ENCODE measurements around the gene PDE4B. TPM values are rescaled to one million over a fixed set of nuclear protein-coding genes. Genes with fewer than 3 reads are reported as not detected.

PDE4B gene
- polyA plus RNA-seq, 2 of the 4 experiments (the other 2 are of a cell fraction) = 20.2 to 56.8 TPM

DNA sequence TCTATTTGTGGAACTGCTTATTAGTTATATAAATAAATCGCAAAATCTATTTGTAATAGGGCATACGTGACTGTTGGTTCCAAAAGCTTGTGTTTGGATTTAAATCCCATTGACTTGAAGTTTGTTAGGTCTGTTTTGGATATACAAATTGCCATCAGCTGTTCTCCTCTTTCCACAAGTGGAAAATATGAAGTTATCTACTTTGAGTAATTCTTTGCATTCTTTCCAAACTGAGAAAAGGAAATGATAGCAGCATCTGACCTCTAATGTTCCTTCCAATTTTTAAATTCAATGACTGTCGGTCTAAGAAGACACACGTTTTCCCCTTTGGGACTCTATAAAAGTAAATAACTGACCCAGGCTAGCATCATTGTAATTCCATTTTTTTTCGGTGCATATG is 575.6 kb downstream of the PDE4B start:
- no peak overlapping the region for H3K27ac ChIP-seq
- DNase-seq (ENCODE audit: low read depth in 1 of 2, low spot score in 1 of 2) (no peak), ATAC-seq (no peak), FAIRE-seq (no peak)
- no peak overlapping the region for H3K4me3 ChIP-seq
- no peaks in the 10 kb centered on the region for H3K9me3 ChIP-seq
- TF ChIP-seq POLR2A (IDR thresholded peaks at IDR 0.05; ENCODE audit: low read length) = no peak
- no peak for TF ChIP-seq RARB (CRISPR knock-in tag; IDR thresholded peaks at IDR 0.05)
- TF ChIP-seq CBX2 (IDR thresholded peaks at IDR 0.05; ENCODE audit: borderline replicate concordance, low read depth) = no peak
- no peak for TF ChIP-seq FOSL2 (IDR thresholded peaks at IDR 0.05)
- no peak for TF ChIP-seq FOSL2 (CRISPR knock-in tag; IDR thresholded peaks at IDR 0.05)
- TF ChIP-seq HOXB5 (CRISPR knock-in tag; IDR thresholded peaks at IDR 0.05) = no peak
- no peak for TF ChIP-seq TFCP2L1 (CRISPR knock-in tag; IDR thresholded peaks at IDR 0.05)
- TF ChIP-seq MAZ (IDR thresholded peaks at IDR 0.05; ENCODE audit: borderline replicate concordance, low read depth, low read length) = no peak
- no peak for TF ChIP-seq CHD2 (IDR thresholded peaks at IDR 0.05; ENCODE audit: low read length, partially characterized antibody)
- TF ChIP-seq RFX5 (IDR thresholded peaks at IDR 0.05) = no peak
- TF ChIP-seq ZNF302 (CRISPR knock-in tag; IDR thresholded peaks at IDR 0.05) = no peak
- no peak for TF ChIP-seq EHMT2 (IDR thresholded peaks at IDR 0.05; ENCODE audit: low read depth)
- no peak for TF ChIP-seq KDM5A (IDR thresholded peaks at IDR 0.05)
- TF ChIP-seq, protein P1, sequence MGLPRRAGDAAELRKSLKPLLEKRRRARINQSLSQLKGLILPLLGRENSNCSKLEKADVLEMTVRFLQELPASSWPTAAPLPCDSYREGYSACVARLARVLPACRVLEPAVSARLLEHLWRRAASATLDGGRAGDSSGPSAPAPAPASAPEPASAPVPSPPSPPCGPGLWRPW (IDR thresholded peaks at IDR 0.05) = no peak
- TF ChIP-seq, protein P2, sequence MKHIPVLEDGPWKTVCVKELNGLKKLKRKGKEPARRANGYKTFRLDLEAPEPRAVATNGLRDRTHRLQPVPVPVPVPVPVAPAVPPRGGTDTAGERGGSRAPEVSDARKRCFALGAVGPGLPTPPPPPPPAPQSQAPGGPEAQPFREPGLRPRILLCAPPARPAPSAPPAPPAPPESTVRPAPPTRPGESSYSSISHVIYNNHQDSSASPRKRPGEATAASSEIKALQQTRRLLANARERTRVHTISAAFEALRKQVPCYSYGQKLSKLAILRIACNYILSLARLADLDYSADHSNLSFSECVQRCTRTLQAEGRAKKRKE (CRISPR knock-in tag; IDR thresholded peaks at IDR 0.05; ENCODE audit: low read depth) = no peak
- no peak for TF ChIP-seq HEYL (CRISPR knock-in tag; IDR thresholded peaks at IDR 0.05)
- no peak for TF ChIP-seq JUNB (IDR thresholded peaks at IDR 0.05)
- no peak for TF ChIP-seq CHD4 (IDR thresholded peaks at IDR 0.05; ENCODE audit: borderline replicate concordance)
- no peak overlapping the region for H3K4me2 ChIP-seq
- H3K4me1 ChIP-seq = 0 out of 3 replicates have a peak, but pooled peaks cover 7% of the 10 kb centered on the region
- POLR2A ChIA-PET = no interaction called here
- CTCF ChIA-PET = no interaction called here
- WGBS (ENCODE audit: missing lambda C conversion rate) = 93% methylated on average over 5 of the region's 5 CpGs

DNA sequence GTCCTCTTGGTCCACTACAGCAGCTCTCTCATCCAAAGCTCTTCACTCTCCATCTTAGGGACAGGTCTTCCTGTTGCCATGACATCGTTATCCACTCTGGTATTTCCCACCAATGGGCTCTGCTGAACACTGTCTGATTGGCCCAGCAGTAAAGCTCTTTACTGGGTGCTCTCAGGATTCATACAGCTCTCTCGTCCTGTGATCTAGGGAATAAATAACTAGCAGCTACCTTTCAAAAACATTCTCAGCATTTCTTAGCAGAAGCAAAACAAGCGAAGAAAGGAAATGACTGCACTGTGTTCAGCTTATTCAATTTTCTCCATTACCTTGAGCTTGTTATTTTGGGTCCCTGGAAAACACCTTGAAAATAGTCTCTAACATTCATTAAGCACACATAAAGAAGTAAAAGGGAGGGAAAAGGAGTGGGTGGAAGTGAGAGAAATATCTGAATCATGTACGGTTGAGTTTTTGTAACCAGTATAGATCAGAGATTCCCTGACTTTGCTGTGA is 577.8 kb downstream of the PDE4B start:
- no peak overlapping the region for H3K4me2 ChIP-seq

DNA sequence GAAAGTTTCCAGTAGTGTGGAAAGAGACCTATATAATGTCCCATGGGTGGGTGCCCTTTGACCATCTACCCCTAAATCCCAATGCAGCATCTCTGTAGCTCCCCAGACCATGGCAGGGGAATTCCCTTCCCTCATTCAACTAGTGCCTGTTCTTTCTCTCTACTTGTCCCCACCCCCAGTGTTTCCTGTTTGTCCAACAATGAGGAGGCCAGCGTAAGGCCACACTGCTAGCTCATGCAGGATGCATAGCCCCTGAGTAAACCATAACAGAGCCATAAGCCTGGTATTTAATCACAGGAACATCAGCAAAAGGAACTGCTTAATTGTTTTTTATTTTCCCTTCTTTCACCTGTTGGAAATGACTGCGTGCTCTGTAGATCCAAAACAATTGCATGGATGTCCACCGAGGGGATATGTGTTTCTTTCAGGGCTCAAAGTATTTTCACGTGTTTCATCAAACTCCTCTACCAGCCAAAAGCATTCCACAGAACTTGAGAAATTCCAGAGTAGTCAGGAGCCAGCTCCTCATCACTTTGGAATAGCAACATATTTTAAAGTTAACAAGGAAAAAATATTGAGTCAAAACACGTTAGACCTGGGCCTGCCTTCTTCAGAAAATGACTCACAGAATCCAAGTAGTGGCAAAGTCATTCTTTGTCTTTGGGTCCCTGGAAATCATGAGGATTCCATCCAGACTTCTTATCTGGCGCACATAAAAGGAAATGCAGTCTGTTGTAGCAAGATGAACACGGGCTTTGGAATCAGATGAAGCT is 578.7 kb downstream of the PDE4B start:
- ATAC-seq (no peak), DNase-seq (ENCODE audit: low read depth in 1 of 2, low spot score in 1 of 2) (no peak), FAIRE-seq (no peak)
- POLR2A ChIA-PET = no interaction called here
- Histone ChIP-seq H3K4me3 (no peak overlapping the region), H3K4me2 (no peak overlapping the region), H3K27ac (no peak overlapping the region), H3K4me1 (peaks cover 16% of the 10 kb centered on the region; the same call in 1 of the 3 replicates), H3K9me3 (no peaks in the 10 kb centered on the region)
- CTCF ChIA-PET = interaction anchor here (0.6 to 0.9 kb wide), 2 partner anchors 9 to 1156 kb away, joined by 3 read pairs; no protein-coding TSS in a partner anchor
- WGBS (ENCODE audit: missing lambda C conversion rate) = 71% methylated on average over 7 of the region's 7 CpGs
- no peak for TF ChIP-seq ZC3H11A (IDR thresholded peaks at IDR 0.05)
- TF ChIP-seq, protein P3, sequence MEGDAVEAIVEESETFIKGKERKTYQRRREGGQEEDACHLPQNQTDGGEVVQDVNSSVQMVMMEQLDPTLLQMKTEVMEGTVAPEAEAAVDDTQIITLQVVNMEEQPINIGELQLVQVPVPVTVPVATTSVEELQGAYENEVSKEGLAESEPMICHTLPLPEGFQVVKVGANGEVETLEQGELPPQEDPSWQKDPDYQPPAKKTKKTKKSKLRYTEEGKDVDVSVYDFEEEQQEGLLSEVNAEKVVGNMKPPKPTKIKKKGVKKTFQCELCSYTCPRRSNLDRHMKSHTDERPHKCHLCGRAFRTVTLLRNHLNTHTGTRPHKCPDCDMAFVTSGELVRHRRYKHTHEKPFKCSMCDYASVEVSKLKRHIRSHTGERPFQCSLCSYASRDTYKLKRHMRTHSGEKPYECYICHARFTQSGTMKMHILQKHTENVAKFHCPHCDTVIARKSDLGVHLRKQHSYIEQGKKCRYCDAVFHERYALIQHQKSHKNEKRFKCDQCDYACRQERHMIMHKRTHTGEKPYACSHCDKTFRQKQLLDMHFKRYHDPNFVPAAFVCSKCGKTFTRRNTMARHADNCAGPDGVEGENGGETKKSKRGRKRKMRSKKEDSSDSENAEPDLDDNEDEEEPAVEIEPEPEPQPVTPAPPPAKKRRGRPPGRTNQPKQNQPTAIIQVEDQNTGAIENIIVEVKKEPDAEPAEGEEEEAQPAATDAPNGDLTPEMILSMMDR (IDR thresholded peaks at IDR 0.05) = no peak
- no peak for TF ChIP-seq RFX5 (IDR thresholded peaks at IDR 0.05)
- no peak for TF ChIP-seq MAFK (IDR thresholded peaks at IDR 0.05; ENCODE audit: partially characterized antibody)
- TF ChIP-seq, protein P4, sequence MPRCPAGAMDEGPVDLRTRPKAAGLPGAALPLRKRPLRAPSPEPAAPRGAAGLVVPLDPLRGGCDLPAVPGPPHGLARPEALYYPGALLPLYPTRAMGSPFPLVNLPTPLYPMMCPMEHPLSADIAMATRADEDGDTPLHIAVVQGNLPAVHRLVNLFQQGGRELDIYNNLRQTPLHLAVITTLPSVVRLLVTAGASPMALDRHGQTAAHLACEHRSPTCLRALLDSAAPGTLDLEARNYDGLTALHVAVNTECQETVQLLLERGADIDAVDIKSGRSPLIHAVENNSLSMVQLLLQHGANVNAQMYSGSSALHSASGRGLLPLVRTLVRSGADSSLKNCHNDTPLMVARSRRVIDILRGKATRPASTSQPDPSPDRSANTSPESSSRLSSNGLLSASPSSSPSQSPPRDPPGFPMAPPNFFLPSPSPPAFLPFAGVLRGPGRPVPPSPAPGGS (IDR thresholded peaks at IDR 0.05) = no peak
- TF ChIP-seq EHMT2 (IDR thresholded peaks at IDR 0.05; ENCODE audit: low read depth) = no peak
- no peak for TF ChIP-seq PHF8 (IDR thresholded peaks at IDR 0.05; ENCODE audit: borderline replicate concordance, low read depth)
- TF ChIP-seq POLR2A (IDR thresholded peaks at IDR 0.05; ENCODE audit: low read length) = no peak
- TF ChIP-seq JUN (IDR thresholded peaks at IDR 0.05) = no peak
- TF ChIP-seq NPAS2 (CRISPR knock-in tag; IDR thresholded peaks at IDR 0.05; ENCODE audit: borderline replicate concordance) = no peak
- no peak for TF ChIP-seq NFE2L2 (conservative IDR thresholded peaks at IDR 0.05; ENCODE audit: low read length)
- TF ChIP-seq NR3C1 (IDR thresholded peaks at IDR 0.05) = no peak
- no peak for TF ChIP-seq FOSL2 (IDR thresholded peaks at IDR 0.05)
- no peak for TF ChIP-seq FOSL2 (CRISPR knock-in tag; IDR thresholded peaks at IDR 0.05)
- TF ChIP-seq SMC3 (IDR thresholded peaks at IDR 0.05) = no peak

More for the DNA sequence above, 577.8 kb downstream of the PDE4B start:
- POLR2A ChIA-PET = no interaction called here
- TF ChIP-seq POLR2AphosphoS2 (conservative IDR thresholded peaks at IDR 0.05; ENCODE audit: low read length) (no peak), RNF2 (IDR thresholded peaks at IDR 0.05; ENCODE audit: borderline replicate concordance, low read depth) (no peak), EHF (CRISPR knock-in tag; IDR thresholded peaks at IDR 0.05) (no peak), HEYL (CRISPR knock-in tag; IDR thresholded peaks at IDR 0.05) (no peak), ZNF302 (CRISPR knock-in tag; IDR thresholded peaks at IDR 0.05) (no peak), SREBF2 (IDR thresholded peaks at IDR 0.05) (no peak), CHD2 (IDR thresholded peaks at IDR 0.05; ENCODE audit: low read length, partially characterized antibody) (no peak)
- WGBS (ENCODE audit: missing lambda C conversion rate) = 87% methylated on average over 4 of the region's 4 CpGs
- no peaks in the 10 kb centered on the region for H3K9me3 ChIP-seq
- H3K4me1 ChIP-seq = peaks cover 16% of the 10 kb centered on the region; the same call in 1 of the 3 replicates
- H3K4me3 ChIP-seq = no peak overlapping the region
- ATAC-seq = peak in 1 of 2 experiments; percentile 26; a peak in 2 of 6 replicates
- CTCF ChIA-PET = interaction anchor here (0.9 to 1.2 kb wide), 2 partner anchors 10 to 11 kb away, joined by 3 read pairs; no protein-coding TSS in a partner anchor
- no peak overlapping the region for H3K27ac ChIP-seq
- FAIRE-seq = no peak
- DNase-seq (ENCODE audit: low read depth in 1 of 2, low spot score in 1 of 2) = no peak

All from A549 (cell line).